Nephron (organoid): ENCODE data around the gene ZCWPW2.

Source experiments
- H3K27ac Mint-ChIP-seq, 3 experiments: 2 replicates each; pipeline ENCODE4 v1.8.0; 2020; ENCODE audit warnings: mixed read lengths in 3 of 3, mild to moderate bottlenecking in 2 of 3, moderate library complexity in 1 of 3
- H3K27me3 Mint-ChIP-seq: 2 replicates; pipeline ENCODE4 v1.8.0; 2021; ENCODE audit warnings: low read depth, mild to moderate bottlenecking, moderate library complexity, mixed read lengths
- H3K36me3 Mint-ChIP-seq: 2 replicates; pipeline ENCODE4 v1.8.0; 2020; ENCODE audit warnings: low read depth, mixed read lengths
- H3K4me1 Mint-ChIP-seq: 2 replicates; pipeline ENCODE4 v1.8.0; 2020; ENCODE audit warnings: mixed read lengths
- H3K4me3 Mint-ChIP-seq, 3 experiments: 2 replicates each; pipeline ENCODE4 v1.8.0; 2020; ENCODE audit warnings: mild to moderate bottlenecking in 3 of 3, mixed read lengths in 3 of 3, moderate library complexity in 2 of 3
- H3K9me3 Mint-ChIP-seq: 2 replicates; pipeline ENCODE4 v1.8.0; 2020; ENCODE audit warnings: mixed read lengths
- CTCF ChIP-seq, 3 experiments: fragments of 200-600 bp; sonication (generic); IDR thresholded peaks; one replicate each; pipeline ENCODE4 v1.5.0; 2021; ENCODE audit warnings: antibody characterized with exemption in 3 of 3; ENCODE audit not compliant: unreplicated experiment in 3 of 3

The ZCWPW2 gene

DNA sequence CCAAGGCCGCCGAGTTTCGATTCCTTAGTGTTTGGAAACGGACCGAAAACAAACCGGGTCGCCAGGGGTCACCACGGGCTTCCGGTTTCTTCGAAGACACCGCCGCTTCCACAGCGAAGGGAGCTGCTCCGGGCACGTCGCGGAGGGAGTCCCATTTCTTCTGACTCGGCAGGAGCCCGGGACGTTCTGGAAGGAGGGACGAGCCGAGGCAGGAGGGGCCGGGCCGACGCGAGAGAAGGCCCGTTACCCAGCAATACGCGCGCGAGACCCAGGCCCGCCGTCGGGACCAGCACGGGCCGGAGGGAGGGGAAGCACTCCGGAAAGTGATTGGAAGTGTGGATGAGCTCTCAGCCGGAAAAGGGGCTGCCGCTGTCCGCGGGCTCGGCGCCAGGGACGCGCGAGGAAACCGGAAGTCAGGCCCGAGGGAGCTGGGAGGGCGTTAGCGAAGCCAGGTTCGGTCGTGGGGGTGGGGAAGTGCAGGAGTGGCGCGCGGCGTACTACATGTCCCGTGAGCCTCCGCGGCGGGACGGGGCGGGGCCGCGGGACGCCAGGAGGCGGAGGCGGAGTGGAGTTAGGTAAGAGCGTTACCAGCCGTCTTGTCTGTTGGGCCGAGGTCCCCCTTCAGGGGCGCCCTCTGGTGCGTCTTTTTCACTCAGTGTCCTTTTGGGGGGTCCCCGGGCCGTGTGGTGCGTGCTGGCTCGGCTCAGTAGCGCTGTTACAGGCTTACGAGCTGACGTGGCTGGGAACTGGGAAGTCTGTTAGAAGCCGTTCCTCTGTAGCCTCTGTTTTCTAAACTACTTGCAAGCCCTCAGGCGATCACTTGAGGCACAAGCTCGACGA lies at the start of gene ZCWPW2, which contains the start of gene AZI2:
TSS of gene ZCWPW2 (plus strand) at position 93 of the 840 bp plus-strand sequence. CDS start 64,348 bp downstream, outside the sequence.
TSS of gene AZI2 (minus strand) at position 196 of the 840 bp plus-strand sequence. CDS start 8,207 bp downstream, outside the sequence.
- peak in 2 of 3 experiments; percentile 37 to 42 for TF ChIP-seq CTCF (IDR thresholded peaks at IDR 0.05; ENCODE audit: unreplicated experiment in 3 of 3)
- peak within 1 kb of the TSS; percentile 93 to 98 (median 94) for H3K4me3 Mint-ChIP-seq
- peaks cover 21% of the 10 kb centered on the region for H3K9me3 Mint-ChIP-seq
- peaks cover 19% of the 10 kb centered on the region for H3K36me3 Mint-ChIP-seq
- H3K27me3 Mint-ChIP-seq, result no peaks in the 10 kb centered on the region
- H3K4me1 Mint-ChIP-seq, result peaks cover 45% of the 10 kb centered on the region
- H3K27ac Mint-ChIP-seq, result peak within 1 kb of the TSS; percentile 98 to 99 (median 99)

GRCh38 chr3:28299705-28300104 lies 48.8 kb upstream of the ZCWPW2 start:
- Mint-ChIP-seq H3K27me3 (no peaks in the 10 kb centered on the region), H3K9me3 (no peaks in the 10 kb centered on the region), H3K4me3 (no peak overlapping the region), H3K27ac (no peak overlapping the region), H3K36me3 (no peaks in the 10 kb centered on the region), H3K4me1 (no peaks in the 10 kb centered on the region)
- TF ChIP-seq CTCF (IDR thresholded peaks at IDR 0.05; ENCODE audit: unreplicated experiment in 3 of 3), result no peak

GRCh38 chr3:28300345-28300962 lies 48.1 kb upstream of the ZCWPW2 start:
- H3K9me3 Mint-ChIP-seq, result no peaks in the 10 kb centered on the region
- no peaks in the 10 kb centered on the region for H3K4me1 Mint-ChIP-seq
- no peak for TF ChIP-seq CTCF (IDR thresholded peaks at IDR 0.05; ENCODE audit: unreplicated experiment in 3 of 3)
- no peaks in the 10 kb centered on the region for H3K27me3 Mint-ChIP-seq
- no peaks in the 10 kb centered on the region for H3K36me3 Mint-ChIP-seq
- no peak overlapping the region for H3K27ac Mint-ChIP-seq
- no peak overlapping the region for H3K4me3 Mint-ChIP-seq

DNA sequence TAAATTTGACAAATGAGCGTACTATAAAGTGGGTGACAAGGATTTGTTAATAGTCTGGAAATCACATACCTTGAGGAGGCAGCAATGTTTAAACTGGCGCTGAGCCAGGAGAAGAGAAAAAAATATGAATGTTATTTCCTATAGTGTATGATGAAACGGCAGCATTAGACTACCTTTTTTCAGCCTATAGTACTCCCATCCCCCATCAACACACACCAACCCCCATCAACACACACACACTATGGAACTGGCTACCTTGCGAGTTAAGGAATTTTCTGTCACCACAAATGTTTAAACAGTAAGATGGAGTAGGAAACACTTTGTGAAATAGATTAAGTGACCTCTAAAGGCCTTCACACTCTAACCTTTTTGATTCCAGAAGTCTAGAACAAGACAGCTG lies 46.8 kb upstream of the ZCWPW2 start:
- Mint-ChIP-seq H3K9me3 (no peaks in the 10 kb centered on the region), H3K27ac (no peak overlapping the region), H3K4me1 (no peaks in the 10 kb centered on the region), H3K36me3 (no peaks in the 10 kb centered on the region), H3K27me3 (no peaks in the 10 kb centered on the region), H3K4me3 (no peak overlapping the region)
- TF ChIP-seq CTCF (IDR thresholded peaks at IDR 0.05; ENCODE audit: unreplicated experiment in 3 of 3), result no peak

GRCh38 chr3:28308196-28308595 lies 40.3 kb upstream of the ZCWPW2 start:
- H3K36me3 Mint-ChIP-seq, result no peaks in the 10 kb centered on the region
- no peaks in the 10 kb centered on the region for H3K9me3 Mint-ChIP-seq
- no peak overlapping the region for H3K4me3 Mint-ChIP-seq
- no peak overlapping the region for H3K27ac Mint-ChIP-seq
- H3K4me1 Mint-ChIP-seq, result no peaks in the 10 kb centered on the region
- H3K27me3 Mint-ChIP-seq, result no peaks in the 10 kb centered on the region
- no peak for TF ChIP-seq CTCF (IDR thresholded peaks at IDR 0.05; ENCODE audit: unreplicated experiment in 3 of 3)
